NCI-H2107 (cell line): ENCODE data around the gene CSMD2.

Experiments used
- DNase-seq: peaks from one replicate; lab custom pipeline; 2025; lab: John Stamatoyannopoulos, UW

The CSMD2 gene

GRCh38 chr1:33482412-33482811, 682.6 kb downstream of the CSMD2 start:
- no peak for DNase-seq

- DNase-seq: no peak
These were observed 687.6 kb downstream of the CSMD2 start for GRCh38 chr1:33477451-33477850.

DNA sequence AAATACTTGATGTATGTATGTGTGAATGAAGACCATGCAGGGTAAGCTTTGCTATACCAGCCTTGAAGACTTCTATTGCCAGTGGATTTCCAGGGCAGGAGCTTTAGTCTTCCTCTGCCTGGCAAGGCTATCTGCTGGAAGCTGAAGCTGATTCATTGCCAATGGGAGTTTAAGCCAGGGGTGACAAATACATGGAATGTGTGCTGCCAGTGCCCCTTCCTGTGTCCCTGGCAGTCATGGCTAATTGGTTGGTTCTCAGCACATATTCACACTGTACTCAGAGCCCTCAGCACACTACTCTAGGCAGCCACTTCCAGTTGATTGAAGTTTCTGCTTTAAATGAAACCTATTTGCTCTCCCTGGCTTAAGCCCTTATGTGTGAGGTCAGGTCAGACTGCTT, 691.1 kb downstream of the CSMD2 start:
- DNase-seq: no peak

- peak; percentile 98 for DNase-seq
These were observed 692.6 kb downstream of the CSMD2 start, which contains the start of gene ZSCAN20 for GRCh38 chr1:33472269-33472980. Gene ZSCAN20 (plus strand): TSS chr1:33472645. CDS start chr1:33479289, 6,644 bp downstream.

- no peak for DNase-seq
These were observed 693.6 kb downstream of the CSMD2 start for GRCh38 chr1:33471416-33471815.

- DNase-seq: peak; percentile 90
These were observed 694.5 kb downstream of the CSMD2 start for GRCh38 chr1:33470495-33471012.

DNA sequence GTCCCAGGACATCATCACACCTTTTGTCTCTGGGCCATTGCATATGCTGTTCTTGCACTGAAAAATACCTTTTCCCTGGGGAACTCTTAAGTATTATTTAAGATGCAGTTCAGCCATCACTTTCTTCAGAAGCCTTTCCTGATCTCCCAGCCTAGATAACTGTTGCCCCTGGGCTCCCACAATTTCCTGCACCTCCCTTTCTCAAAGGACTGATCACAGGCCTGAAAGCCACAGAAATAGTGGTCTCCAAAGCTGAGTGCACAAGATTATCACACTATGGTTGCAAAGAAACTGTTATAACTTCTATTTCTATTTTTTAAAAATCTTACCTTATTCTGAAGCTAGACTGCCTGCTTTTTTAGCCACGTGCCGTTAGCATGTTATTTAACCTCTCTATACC, 695.3 kb downstream of the CSMD2 start:
- no peak for DNase-seq

DNA sequence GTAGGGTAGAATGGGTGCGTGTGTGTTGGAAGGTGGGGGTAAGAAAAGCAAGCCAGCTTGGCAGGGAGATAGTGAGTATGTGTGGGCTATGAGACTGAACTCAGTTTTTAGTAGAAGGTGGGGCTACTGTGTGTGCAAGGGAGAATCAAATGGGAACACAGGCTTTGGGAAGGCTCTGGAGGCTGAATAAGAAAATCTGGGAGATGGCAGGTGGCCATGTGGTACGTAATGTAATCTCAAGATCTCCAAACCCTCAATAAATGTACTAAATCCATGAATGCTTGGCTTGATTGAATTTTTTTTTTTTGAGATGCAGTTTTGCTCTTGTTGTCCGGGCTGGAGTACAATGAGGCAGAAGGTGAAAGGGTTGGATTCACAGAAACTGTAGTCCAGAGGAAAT, 696.1 kb downstream of the CSMD2 start:
- DNase-seq: no peak

DNA sequence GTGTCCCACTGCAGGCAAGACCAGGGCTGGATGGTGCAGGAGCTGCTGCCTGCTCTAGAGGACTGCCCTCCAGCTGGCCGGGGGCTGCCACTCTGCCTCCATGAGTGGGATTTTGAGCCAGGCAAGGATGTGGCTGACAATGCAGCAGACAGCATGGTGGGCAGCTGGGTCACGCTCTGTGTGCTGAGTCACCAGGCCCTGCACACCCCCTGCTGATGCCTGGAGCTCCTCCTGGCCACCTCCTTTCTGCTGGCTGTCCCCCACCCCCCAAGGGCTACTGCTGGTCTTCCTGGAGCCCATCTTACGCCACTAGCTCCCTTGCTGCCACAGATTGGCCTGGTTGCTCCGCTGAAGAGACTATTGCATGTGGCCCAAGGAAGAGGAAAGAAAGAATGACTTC, 696.5 kb downstream of the CSMD2 start:
- DNase-seq: no peak

GRCh38 chr1:33468011-33468410, 697.0 kb downstream of the CSMD2 start:
- DNase-seq: no peak

GRCh38 chr1:33466159-33466558, 698.9 kb downstream of the CSMD2 start:
- DNase-seq: no peak

GRCh38 chr1:33465316-33465715, 699.7 kb downstream of the CSMD2 start:
- no peak for DNase-seq

DNA sequence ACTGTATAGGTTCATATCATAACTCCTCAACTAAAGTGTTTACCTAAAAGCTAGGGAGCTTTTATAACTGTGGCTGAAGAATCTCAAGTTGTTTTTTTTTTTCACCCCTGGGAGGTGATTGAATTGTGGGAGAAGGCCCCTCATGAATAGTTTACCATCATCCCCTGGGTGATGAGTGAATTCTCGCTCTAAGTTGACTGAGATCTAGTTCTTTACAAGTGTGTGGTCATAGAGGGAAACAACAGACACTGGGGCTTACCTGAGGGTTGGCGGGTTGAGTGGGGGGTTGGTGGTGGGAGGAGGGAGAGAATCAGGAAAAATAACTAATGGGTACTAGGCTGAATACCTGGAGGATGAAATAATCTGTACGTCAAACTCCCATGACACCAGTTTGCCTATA, 700.5 kb downstream of the CSMD2 start:
- no peak for DNase-seq
